ENCODE measurements around the gene GNA12.
"Not testable (repeated sequence)": the region's sequence is repeated elsewhere in the genome, so short reads cannot be mapped to it uniquely, and the experiment has no call there.

Gene GNA12

DNA sequence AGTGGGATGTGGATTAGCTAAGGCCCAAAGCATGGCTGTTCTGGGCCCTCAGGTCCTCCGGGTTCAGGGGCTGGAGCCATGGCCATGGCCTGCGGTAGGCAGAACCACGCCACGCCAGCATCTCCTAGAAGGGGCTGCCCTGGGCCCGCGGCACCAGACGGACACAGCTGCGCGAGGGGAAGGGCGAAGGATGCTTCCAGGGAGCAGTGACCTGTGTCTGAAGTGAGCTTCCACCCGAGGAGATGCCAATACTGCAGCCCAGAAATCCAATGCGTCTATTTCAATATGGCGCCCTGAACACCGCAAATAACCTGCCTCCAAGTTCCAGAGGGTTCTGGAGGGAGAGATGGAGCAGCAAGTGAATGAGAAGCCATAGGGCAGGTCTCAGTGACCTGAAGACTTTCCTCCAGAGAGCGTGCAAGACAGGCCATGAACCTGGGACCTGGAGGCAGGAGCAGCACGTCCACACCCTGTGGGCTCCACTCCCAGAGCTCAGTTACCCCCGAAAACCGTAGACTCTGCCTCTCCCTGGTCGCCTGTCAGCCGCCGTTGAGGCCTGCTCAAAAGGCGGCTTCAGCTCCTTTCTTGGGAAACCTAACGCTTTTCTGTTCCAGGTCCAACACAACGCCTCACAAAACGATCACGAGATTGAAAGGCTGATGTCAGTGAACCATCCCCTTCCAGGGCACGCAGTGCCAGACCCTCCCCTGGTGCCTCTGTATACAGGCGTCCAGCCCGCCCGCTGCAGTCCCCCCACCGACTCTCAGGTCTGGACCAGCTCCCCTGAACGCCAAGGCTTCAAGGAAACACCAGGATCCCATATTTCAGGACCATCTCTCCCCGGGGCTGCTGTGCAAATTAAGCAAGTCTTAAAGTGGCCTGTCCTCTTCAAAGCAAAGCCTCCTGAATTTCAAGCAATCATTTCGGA is 118.7 kb downstream of the GNA12 start:
- no peak for DNase-seq

- no peak for DNase-seq
Observed at GRCh38 chr7:2724453-2725177, 119.5 kb downstream of the GNA12 start.

GRCh38 chr7:2724036-2724435 is 120.1 kb downstream of the GNA12 start:
- not testable (repeated sequence) for DNase-seq

GRCh38 chr7:2723138-2723850 is 120.8 kb downstream of the GNA12 start:
- no peak for DNase-seq

DNA sequence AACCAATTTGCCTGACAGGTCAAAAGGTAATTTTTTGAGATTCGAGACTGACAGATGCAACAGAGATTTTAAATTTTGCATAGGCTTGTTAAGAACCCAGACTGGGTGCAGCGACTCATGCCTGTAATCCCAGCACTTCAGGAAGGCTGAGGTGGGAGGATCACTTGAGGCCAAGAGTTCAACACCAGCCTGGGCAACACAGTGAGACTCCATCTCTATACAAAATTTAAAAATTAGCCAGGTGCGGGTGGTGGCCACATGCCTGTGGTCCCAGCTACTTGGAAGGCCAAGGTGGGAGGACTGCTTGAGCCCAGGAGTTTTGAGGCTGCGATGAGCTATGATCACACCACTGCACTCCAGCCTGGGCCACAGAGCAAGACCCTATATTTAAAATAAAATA is 121.5 kb downstream of the GNA12 start:
- DNase-seq: no peak

DNA sequence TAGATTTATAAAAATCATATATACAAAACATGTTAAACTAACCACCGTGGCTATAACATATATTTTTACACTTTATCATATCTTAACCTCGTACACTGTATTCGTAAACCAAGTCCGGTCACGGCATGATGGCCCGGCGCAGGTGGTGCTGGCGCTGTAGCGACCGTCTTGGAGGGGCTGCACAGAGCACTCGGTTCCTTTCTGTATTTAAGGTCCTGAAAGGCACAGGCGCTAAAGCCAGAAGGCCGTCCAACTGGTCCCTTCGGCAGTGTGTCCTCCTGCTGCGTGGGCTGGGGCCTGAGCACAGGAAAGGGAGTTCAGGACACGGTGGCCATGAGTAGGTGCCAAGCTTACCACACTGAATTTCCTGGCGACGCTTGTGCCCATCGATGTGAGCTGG is 122.3 kb downstream of the GNA12 start:
- no peak for DNase-seq

- no peak for DNase-seq
Observed at GRCh38 chr7:2720024-2720423, 124.1 kb downstream of the GNA12 start.

GRCh38 chr7:2719007-2719406 is 125.1 kb downstream of the GNA12 start:
- DNase-seq: peak; percentile 50 to 65

DNA sequence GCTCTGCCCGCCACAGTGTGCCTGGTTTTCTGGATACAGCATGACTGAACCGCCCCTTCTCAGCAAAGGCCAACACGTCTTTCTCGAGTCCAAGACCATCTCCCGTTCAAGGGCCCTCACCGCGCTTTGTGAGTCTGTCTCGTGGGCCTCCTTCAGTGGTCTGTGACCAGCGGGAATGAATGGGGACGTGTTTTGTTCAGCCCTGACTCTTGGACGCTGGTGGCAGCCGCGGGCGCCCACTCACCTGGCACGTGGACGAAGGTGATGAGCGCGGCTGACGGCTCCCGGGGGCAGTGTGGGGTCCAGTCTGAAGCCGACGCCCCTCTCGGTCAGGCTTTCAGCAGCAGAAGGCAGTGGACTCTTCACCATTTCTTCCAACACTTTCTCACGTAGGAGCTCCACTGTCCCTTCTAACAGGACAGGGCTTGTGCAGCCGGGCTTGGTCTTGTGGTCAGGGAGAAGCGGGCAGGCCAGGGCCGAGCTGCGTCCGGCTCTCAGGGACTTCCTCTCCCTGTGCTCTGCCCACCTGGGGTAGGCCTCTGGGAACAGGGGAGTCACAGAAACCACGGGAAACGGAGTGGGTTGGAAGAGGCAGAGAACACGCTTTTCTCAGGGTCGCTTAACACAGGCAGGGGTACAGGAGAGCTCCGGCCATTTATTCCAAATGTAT is 125.7 kb downstream of the GNA12 start:
- DNase-seq: no peak

DNA sequence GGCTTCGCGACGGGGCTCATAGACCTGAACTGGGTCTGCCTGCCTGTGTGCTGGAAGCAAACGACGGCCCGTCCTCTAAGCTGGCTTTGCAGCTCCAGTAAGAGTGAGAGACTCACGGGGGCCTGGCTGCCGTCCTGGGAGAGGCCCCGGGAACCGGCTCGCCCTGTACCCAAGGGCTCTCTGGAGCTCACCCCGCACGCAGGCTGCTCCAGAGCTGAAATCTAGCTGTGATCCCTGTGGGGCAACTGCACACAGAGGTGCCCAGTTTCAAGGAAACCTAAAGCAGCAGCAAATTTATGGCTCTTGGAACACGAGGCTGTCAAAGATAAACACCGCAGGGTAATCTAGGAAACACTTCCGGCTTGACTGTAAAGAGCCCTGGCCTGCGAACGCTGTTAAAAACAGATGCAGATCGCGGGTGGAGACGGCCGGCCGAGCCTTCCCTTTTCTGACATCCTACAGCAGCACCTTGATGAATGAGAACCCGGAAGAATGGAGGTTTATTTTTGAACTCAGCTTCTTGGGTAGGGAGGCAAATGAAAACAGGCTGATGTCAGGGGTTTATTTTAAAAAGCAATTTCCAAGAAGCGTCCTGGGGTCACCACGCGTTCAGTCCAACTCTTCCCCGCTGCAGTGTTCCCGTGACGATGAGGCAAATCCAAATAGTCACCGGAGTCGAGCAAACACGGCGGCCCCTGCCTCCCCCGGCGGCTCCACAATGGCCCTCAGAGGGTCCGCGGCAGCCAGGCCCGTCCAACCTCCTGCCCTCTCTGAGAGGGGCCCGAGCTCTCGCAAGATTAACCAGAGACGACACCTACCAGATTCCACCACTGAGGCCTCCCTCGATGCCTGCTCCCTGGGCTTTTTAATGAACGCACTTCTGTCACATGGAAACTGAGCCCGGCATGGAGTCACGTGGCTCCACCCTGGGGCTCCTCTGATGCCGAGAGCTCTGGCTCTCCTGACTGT is 126.5 kb downstream of the GNA12 start:
- no peak for DNase-seq

- no peak for DNase-seq
Observed at GRCh38 chr7:2716906-2717292, 127.2 kb downstream of the GNA12 start.

- DNase-seq: no peak
Observed at GRCh38 chr7:2716488-2716887, 127.6 kb downstream of the GNA12 start.

DNA sequence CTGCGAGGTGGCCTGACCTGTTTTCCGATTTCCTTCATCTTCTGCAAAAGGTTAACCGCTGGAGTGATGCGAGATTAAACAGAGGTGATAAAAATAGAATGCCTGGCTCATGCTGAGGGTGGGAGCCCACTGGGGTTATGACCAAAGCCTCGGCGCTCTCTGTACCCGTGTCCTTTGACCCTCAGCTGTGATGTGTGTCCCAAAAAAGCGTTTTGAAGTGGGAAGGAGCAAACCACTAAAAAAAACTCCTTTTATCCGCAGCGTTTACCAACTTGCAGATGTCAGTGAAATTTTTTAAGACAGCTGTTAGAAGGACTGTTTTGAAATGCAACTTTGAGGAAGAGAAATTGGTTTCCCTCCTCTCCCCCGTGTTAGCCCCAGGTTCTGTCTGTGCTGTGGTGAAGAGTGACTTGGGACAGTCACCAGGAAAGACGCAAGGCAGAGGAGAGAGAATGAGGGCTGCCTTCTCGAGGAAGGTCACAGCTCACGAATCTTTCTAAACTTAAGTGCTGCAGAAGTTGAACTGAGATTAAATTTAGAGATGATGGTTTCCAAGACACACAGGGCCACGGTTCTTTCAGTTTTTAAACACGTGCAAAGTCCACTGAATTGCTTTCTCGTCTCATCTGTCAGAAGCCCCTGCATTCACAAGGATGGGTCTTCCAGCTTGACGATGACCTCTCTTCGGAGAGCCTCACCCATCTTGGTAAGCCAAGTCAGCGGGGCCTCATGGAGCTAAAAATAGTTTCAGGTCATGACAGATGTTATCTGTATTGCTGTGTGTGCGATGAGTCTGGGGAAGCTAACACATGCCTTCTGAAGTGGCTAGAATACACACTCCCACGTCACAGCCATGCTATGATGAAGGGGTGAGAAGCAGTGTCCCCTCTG is 128.5 kb downstream of the GNA12 start:
- DNase-seq: peak in 1 of 2 experiments; percentile 59

- no peak for DNase-seq
Observed at GRCh38 chr7:2714636-2715035, 129.5 kb downstream of the GNA12 start.

- no peak for DNase-seq
Observed at GRCh38 chr7:2713978-2714377, 130.1 kb downstream of the GNA12 start.

DNA sequence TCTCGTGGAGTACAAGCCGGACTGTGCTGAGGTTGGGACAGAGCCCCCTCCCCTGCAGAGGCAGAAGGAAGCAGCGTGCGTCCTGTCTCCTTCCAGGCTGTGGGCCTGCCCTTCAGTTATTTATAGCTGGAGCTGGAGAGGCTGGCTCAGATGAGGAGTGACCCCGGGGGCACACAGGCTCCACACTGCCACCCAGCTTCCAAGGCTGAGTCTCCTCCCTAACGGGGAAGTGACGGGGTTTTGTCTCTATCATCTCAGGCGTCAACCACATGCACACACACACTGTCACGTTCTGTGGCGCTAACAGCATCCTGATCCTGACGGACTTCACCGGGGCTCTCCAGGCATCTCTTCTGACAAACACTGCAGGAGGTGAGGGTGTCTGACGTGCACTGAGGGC is 130.7 kb downstream of the GNA12 start:
- no peak for DNase-seq

GRCh38 chr7:2711895-2712675 is 132.0 kb downstream of the GNA12 start:
- no peak for DNase-seq

DNA sequence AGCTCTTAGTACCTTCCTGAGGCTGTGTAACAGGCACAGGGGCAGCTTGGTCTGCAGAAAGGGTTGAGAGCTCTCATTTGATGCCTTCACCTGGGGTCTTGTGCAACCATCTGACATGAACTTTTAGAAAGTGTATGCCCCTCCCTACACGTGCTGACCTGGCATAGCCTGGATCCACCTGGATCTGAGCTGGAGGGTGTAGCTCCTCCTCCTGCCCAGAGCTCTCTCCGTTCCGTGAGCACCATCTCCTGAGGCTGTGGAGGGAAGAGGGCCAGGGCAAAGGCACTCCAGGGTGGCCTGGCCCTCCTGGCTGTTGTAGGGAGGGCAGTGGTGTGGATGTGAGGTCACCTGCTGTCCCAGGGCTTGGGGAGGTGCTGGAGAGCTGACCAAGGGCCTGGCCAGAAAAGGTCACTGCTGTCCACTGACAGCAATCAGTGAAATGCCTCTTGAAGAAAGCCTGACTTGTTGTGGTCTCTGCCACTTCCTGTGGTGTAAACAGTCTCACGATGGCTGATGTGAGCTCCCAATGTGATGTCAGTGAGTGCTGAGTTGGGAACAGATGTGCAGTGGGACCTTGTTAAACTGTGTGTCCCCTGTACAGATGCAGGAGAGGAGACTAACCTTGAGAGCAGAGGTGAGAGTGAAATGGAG is 133.1 kb downstream of the GNA12 start:
- peak in 1 of 2 experiments; percentile 19 for DNase-seq

DNA sequence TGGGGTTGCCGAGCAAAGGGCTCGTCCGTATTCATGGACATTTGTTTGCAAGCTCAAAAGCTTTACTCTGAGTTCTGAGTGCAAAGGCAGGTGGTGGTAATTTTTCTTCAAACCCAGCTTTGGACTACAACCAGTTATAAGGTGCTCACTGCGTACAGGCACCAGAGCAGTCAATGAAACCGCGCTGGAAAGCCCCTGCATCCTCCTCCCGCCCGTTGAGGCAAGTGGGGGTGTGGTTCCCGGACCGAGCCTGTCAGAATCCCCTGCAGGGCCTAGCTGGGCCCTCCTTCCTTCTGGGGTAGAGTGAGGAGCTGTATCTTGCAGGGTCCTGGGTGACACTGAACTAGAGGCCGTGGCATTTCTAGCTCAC is 133.8 kb downstream of the GNA12 start:
- peak; percentile 48 to 53 for DNase-seq
